ENCODE results near the gene RABGGTA.

Gene RABGGTA, protein sequence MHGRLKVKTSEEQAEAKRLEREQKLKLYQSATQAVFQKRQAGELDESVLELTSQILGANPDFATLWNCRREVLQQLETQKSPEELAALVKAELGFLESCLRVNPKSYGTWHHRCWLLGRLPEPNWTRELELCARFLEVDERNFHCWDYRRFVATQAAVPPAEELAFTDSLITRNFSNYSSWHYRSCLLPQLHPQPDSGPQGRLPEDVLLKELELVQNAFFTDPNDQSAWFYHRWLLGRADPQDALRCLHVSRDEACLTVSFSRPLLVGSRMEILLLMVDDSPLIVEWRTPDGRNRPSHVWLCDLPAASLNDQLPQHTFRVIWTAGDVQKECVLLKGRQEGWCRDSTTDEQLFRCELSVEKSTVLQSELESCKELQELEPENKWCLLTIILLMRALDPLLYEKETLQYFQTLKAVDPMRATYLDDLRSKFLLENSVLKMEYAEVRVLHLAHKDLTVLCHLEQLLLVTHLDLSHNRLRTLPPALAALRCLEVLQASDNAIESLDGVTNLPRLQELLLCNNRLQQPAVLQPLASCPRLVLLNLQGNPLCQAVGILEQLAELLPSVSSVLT

DNA sequence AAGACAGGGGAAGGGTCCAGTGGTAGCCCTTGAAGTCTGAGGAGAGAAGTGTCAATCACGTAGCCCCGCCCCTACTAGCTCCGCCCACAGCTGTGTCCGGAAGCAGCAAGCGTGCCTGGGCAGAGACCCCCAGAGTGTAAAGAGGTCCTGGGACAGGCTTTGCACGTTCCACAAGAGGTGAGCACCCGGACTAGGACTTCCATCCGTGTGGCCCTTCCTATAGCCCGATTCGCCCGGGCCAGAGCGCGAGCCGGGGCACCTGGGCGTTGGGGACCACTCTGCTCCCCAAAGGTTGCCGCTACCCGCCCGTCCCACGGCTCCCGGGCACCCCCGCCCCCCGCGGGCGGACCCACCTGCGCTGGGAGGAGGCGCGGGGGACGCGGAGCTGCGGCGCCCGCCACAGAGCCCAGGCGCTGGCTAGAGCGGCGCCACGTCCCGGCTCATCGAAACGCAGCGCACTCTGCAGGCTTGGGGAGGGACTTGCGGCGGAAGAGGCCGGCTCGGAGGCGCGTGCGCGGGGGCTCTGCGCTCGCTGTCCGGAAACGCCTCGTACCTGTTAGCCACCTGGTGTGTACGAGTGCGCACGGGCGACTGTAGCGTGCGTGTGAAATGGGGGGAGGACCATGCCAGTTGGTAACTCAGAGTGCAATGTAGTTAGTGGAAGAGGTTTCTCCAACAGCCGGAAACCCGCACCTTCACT, at the start of gene RABGGTA:
Gene RABGGTA, minus strand, starts transcription at position 464 of the 700 bp plus-strand sequence. CDS start 482 bp downstream, outside the sequence.
- peak; percentile 80 to 84 for DNase-seq (ENCODE audit: low read depth in 2 of 2)

DNA sequence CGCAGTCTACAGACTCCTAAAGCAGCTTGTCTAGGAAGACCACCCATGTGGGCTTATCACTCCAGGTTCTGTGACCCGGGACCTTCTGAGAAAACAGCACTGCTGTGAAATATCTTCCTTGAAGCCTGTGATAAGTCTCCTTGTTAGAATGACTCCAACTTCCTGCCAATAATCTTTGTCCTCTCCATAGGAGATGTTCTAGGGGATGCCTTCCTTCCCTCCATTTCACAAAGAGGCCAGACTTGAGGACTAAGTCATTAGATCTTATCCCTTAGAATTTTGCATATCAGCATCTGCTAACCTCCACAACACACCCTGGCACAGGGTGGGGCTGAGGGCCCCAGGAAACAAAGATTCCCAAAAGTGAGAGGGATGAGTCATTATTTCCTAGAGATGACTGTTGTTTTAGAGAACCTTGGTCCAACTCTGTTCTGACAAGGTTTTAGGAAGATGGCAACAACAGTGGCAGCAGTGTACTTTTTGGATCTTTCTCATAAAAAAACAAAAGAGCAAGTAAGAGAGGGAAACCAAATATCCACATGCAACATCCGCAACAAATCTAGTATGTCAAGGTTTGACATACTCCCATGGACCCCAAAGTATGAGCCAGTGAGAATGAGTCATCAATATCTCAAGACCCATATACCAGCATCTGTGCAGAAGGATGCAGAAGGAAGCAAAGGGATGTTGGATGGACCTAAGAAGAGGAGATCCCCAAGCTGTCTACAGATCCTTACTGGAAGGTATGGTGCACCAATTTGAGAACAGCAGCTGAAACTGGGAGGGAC, 45.9 kb upstream of the RABGGTA start:
- DNase-seq (ENCODE audit: low read depth in 2 of 2) = no peak

DNA sequence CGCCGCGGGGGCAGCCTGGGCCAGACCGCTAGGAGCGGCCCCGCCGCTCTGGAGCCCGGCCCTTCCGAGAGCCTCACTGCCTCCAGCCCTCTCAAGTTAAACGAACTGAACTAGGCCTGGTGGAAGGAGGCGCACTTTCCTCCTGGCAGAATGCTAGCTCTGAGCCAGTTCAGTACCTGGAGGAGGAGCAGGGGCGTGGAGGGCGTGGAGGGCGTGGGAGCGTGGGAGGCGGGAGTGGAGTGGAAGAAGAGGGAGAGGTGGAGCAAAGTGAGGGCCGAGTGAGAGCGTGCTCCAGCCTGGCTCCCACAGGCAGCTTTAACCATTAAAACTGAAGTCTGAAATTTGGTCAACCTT, 45.2 kb upstream of the RABGGTA start:
- no peak for DNase-seq (ENCODE audit: low read depth in 2 of 2)

DNA sequence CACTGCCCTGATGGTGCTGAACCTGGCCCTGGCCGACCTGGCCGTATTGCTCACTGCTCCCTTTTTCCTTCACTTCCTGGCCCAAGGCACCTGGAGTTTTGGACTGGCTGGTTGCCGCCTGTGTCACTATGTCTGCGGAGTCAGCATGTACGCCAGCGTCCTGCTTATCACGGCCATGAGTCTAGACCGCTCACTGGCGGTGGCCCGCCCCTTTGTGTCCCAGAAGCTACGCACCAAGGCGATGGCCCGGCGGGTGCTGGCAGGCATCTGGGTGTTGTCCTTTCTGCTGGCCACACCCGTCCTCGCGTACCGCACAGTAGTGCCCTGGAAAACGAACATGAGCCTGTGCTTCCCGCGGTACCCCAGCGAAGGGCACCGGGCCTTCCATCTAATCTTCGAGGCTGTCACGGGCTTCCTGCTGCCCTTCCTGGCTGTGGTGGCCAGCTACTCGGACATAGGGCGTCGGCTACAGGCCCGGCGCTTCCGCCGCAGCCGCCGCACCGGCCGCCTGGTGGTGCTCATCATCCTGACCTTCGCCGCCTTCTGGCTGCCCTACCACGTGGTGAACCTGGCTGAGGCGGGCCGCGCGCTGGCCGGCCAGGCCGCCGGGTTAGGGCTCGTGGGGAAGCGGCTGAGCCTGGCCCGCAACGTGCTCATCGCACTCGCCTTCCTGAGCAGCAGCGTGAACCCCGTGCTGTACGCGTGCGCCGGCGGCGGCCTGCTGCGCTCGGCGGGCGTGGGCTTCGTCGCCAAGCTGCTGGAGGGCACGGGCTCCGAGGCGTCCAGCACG, 44.6 kb upstream of the RABGGTA start:
- no peak for DNase-seq (ENCODE audit: low read depth in 2 of 2)

DNA sequence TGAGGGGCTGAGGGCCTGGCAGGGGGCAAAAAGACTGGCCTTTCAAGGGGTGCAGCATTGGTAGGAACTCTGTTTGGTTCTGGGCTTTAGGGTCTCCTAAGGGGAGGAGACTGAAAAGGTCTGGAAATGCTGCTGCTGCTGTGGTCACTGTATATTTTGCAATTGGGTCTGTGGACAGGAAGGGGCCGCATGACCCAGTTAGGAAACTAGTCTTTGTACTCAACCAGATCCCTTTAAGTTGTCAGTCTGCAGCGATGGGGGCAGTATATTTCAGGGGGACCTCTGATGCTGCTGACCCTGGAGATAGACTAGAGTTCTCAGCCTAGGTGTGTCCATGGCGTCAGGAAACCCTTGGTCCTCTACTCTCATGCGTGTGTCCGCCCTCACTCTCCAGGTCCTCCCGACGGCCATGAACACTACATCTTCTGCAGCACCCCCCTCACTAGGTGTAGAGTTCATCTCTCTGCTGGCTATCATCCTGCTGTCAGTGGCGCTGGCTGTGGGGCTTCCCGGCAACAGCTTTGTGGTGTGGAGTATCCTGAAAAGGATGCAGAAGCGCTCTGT, 43.9 kb upstream of the RABGGTA start:
- DNase-seq (ENCODE audit: low read depth in 2 of 2) = no peak

DNA sequence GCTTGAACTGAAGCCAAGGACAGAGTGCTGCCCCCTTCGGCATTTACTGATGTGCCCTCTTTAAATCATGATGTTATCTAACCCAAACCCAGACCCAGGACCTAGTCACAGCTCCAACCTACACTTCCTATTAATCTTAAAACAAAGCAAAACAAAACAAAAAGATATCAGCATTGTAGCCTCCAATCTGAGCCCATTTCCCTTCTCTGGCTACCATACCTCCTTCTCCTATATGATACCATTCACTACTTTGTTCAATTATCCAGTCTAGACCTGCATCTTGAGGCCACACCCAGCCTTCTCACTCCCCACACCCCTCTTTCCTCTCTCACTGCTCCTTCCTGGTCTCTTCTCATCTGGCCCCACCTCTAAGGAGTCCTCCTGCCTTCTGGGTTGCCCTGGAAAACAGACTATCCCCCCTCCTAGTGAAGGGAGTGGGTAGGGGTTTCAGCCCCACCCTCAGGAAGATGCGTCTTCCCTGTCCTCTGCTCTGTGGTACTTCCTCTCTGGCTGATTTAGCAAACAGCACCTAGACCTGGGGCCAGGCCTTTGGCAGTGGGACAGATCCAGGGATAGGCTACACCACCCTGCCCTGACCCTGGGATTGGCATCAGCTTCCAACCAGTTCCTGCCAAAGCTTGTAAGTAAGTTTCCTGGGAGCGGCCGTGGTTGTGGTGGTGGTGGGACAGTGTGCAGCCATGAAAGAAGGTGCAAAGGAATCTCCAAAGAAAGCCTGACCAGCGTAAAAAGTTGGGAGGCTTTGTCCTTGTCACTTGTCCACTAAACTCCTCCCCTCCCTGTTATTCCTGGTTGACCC, 43.2 kb upstream of the RABGGTA start:
- DNase-seq (ENCODE audit: low read depth in 2 of 2) = no peak

DNA sequence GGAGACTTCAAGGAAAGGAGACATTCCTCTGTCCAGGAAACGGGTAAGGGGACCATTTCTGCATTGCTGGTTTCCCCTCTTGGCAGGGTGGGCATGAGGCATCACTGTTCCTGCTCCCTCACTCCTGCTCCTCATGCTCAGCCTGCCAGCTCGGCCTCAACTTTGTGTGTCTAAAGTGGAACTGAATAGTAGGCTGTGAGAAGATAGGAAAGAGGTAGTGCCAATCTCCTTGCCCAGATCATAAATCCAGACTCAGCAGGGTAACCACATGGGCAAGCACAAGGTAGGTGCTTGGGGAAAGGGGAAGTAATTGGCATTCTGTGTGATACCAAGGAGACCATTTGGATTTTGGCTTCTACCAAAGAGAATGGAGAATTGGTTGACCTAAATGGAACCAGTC, 42.5 kb upstream of the RABGGTA start:
- DNase-seq (ENCODE audit: low read depth in 2 of 2) = no peak

DNA sequence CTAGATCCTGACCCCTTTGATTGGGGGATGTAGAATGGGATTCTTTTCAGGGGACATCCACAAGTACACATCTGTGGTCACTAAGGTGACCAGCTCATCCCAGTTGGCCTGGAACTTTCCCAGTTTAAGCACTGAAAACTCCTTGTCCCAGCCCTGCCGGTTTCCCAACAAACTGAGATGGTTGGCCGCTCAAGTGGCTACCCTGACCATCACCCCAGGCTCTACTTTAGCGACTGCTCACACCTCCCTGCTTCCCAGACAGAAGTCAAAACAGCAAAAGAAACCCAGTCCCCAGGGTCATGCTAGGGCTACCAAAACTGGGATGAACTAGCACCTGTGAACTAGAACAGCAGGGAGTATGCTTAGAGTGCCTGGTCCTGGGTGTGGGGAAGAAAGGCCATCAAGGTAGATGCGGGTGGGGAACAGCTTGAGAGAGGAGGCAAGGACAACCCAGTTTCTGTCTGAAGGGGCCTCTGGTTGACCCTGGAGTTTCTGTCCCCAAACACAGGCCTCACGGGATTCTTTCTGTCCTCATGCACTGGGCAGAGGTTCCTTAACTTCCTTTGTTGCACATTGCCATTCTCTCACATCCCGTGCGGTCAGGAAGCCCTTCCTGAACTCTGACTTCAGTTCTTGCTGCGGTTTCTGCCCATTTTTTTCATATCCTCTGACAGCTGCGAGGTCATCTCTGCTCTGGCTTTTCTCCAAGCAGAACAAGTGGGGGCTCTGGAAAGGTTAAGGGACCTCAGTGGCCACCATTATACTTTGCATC, 41.5 kb upstream of the RABGGTA start:
- DNase-seq (ENCODE audit: low read depth in 2 of 2) = no peak

DNA sequence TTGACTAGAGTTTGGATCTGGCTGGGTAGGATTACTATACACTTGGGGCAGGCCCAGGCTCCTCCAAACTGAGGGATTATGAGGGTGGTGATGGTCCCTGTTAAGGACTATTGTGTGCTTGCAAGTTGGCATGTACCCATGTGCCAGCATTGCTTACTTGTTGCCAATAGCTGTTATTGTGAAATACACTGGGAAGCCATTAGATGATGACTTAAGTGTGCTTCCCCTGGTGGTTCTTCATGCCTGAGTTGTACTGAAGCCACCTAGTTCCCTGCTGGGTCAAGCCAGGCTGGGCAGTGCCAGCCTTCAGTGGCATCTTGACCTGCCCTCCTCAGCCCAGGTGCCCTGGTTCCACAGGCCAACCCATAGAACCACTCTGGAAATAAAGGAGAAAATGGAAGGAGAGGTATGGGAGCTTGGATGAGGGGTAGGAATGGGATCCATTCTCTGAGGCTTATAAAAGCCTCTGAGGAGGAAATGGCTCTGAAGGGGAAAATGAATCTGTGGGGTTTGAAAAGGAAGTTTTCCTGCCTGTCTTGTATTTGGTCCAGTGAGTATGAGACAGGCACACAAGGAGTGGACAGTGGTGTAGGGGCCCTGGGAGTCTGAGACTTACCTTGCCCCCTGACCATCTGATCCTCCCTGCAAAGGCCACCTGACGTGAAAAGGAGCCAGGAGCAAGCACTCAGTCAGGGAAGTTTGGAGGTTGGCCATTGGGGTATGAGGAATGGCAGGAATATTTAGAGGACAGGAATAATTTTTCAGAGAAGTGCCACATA, 40.6 kb upstream of the RABGGTA start:
- no peak for DNase-seq (ENCODE audit: low read depth in 2 of 2)

DNA sequence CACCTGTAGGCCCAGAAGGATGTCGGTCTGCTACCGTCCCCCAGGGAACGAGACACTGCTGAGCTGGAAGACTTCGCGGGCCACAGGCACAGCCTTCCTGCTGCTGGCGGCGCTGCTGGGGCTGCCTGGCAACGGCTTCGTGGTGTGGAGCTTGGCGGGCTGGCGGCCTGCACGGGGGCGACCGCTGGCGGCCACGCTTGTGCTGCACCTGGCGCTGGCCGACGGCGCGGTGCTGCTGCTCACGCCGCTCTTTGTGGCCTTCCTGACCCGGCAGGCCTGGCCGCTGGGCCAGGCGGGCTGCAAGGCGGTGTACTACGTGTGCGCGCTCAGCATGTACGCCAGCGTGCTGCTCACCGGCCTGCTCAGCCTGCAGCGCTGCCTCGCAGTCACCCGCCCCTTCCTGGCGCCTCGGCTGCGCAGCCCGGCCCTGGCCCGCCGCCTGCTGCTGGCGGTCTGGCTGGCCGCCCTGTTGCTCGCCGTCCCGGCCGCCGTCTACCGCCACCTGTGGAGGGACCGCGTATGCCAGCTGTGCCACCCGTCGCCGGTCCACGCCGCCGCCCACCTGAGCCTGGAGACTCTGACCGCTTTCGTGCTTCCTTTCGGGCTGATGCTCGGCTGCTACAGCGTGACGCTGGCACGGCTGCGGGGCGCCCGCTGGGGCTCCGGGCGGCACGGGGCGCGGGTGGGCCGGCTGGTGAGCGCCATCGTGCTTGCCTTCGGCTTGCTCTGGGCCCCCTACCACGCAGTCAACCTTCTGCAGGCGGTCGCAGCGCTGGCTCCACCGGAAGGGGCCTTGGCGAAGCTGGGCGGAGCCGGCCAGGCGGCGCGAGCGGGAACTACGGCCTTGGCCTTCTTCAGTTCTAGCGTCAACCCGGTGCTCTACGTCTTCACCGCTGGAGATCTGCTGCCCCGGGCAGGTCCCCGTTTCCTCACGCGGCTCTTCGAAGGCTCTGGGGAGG, 39.5 kb upstream of the RABGGTA start, which contains the start of gene LTB4R:
Gene LTB4R, plus strand, starts transcription at position 857 of the 959 bp plus-strand sequence. CDS start 4,150 bp downstream, outside the sequence.
- peak in 1 of 2 donors; percentile 44 for DNase-seq (ENCODE audit: low read depth in 2 of 2)

DNA sequence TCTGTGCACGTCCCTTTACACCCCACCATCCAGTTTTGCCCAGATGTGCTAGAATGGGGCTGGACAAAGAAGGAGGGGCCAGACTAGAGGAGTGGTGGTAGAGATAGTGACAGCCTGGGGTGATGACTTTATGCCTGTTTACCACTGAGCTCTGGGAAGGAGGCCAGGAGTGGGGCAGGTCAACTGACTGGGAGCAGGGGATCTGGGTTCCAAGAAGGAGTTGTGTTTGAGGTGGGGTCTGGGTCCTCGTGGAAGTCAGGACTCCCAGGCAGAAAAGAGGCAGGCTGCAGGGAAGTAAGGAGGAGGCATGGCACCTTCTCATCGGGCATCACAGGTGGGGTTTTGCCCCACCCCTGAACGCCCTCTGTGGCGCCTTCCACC, 38.9 kb upstream of the RABGGTA start:
- no peak for DNase-seq (ENCODE audit: low read depth in 2 of 2)

DNA sequence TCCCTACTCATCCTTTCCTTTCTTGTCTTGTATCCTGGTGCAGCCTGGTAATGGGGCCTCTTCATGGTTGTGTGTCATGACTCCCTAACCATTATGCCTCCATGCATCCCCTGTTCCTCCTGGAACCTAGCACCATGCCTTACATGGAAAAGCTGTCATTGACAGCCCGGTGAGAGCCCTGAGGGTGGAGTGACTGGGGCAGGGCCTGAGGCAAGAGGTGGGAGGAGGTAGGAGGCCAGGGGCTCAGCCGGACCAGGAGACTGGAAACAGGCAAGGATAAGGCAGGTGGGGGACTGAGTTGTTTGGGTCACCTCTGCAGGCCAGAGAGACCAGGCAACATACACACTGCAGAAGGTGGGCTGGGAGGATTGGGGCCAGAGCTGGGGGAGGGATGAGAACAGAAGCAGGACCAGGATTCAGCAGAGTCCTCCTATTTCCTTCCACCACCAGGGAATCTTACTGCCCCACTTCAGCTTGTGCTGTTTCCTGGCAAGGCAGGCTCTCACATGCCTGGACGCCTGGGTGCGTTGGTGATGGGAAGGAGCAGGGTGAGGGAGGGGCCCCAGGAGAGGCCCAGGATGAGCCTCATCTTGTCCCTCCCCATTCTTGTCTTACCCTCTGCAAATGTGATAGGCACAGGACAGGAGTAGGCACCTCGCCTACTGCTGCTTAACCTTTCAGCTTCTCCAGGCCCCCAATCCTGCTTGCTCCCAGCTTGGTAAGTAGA, 38.3 kb upstream of the RABGGTA start, which contains the start of gene LTB4R2:
Gene LTB4R2, plus strand, starts transcription at position 603 of the 727 bp plus-strand sequence. CDS start 525 bp downstream, outside the sequence.
- DNase-seq (ENCODE audit: low read depth in 2 of 2) = no peak

DNA sequence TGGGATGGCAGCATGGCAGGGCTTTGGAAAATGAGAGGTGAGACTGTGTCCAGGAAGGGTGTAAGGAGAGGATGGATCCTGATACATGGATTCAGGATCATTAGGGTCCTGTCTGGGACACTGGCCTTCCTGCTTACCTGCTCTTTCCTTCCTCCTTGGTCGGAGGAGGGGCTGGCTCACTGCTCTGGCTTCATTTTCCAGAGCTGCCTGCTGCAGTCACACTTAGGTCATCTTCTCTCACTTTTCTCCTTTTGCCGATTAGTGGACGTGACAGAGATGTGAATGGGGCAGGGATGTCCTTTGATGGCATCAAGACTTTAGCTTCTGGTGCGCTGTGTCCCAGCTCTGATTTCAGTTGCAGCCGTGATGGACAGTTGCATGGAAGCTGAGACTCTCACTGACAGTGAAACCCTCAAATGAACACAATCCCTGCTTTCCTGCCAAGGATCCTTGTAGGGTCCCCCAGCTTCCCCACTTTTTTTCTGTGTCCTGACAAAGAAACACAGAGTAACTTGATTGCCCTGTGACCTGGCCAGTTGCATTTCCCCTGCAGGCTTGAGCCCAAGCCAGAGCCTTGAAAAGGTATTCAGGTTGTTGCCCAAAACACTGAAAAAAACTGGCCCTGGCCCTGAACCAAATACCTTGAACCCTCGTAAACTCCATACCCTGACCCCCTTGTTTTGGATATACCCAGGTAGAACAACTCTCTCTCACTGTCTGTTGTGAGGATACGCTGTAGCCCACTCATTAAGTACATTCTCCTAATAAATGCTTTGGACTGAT, 37.1 kb upstream of the RABGGTA start:
- no peak for DNase-seq (ENCODE audit: low read depth in 2 of 2)

DNA sequence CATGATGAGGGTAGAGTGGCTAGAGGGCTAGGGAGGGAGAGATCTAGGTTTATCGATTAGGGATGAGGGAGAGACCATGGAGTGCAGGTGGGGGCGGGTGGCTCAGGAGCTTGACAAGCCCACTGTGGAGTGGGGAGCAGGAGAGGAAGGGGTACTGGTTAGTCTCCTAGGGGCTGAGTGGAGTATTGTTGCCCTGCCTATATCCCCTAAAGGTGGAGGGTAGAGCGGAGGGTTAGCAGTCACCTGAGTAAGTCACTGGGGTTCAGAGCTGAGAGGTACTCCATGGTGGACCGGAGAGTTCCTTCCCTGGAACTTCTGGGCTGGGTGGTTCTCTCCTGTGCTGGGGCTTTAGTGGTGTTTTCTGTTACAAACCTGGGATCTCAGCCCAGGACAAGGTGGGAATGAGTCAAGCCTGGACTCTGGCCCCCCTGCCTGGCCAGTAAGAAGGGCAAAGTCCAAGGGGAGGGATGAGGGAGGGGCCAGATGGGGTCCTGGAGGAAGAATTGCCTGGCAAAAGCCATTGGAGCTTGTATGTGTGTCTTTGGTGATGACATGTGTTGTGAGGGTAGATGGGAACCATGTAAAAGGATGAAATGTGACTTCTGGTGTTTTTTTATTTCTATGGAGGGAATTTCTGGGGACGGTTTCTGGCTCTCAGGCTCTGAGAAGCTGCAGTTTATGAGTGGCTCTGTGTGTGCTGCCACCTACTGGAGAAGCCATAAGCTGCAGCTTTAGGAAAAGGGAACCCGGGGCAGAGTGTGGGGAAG, 36.4 kb upstream of the RABGGTA start, which contains the start of gene CIDEB:
Gene CIDEB, minus strand, starts transcription at position 403 of the 767 bp plus-strand sequence. Its CDS starts 119 bp downstream, at position 284.
- peak in 1 of 2 donors; percentile 49 for DNase-seq (ENCODE audit: low read depth in 2 of 2)

DNA sequence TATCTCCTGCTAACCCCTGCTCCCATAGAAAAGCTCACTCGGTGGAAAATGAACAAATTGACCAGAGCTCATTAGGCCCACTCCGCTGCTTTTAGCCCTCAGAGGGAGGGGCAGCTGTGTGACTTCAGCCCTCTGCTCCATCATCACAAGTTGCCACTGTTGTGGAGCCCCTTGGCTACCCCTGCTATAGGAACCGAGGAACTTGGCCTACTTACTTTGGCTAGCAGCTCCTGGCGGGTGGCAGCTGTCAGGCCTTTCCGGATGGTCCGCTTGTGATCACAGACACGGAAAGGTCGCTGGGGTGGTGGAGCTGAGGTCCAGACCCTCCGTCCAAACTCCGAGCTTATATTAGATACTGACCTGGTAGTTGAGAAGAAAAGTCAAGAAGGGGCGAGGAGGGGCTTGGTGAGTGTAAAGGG, 35.8 kb upstream of the RABGGTA start:
- DNase-seq (ENCODE audit: low read depth in 2 of 2) = no peak
